IMR-90 (cell line): ENCODE measurements around the gene MAGI2.

Source experiments
- BHLHE40 ChIP-seq: fragments of 150-350 bp; IDR thresholded peaks from 2 replicates; pipeline ENCODE4 v1.6.1; 2016; ENCODE audit warnings: mild to moderate bottlenecking, low read depth, low read length
- CHD1 ChIP-seq: IDR thresholded peaks from 2 replicates; pipeline ENCODE4 v1.6.1; 2012; ENCODE audit warnings: low read depth, low read length, improper control_type of control experiment
- CTCF ChIP-seq: conservative IDR thresholded peaks from 2 replicates; pipeline ENCODE4 v1.5.1; 2012; ENCODE audit warnings: mild to moderate bottlenecking, low read depth, low read length, improper control_type of control experiment
- FOS ChIP-seq: fragments of 150-350 bp; IDR thresholded peaks from 2 replicates; pipeline ENCODE4 v1.6.1; 2016; ENCODE audit warnings: low read depth, low read length
- MAFK ChIP-seq: IDR thresholded peaks from 2 replicates; pipeline ENCODE4 v1.6.1; 2012; ENCODE audit warnings: low read depth, low read length, improper control_type of control experiment
- MAZ ChIP-seq: IDR thresholded peaks from 2 replicates; pipeline ENCODE4 v1.6.1; 2012; ENCODE audit warnings: low read depth, mild to moderate bottlenecking, low read length, improper control_type of control experiment, moderate library complexity, borderline replicate concordance
- MXI1 ChIP-seq: IDR thresholded peaks from 2 replicates; pipeline ENCODE4 v1.6.1; 2012; ENCODE audit warnings: low read depth, mild to moderate bottlenecking, low read length, moderate library complexity, borderline replicate concordance
- NFE2L2 ChIP-seq: fragments of 150-350 bp; IDR thresholded peaks from 2 replicates; pipeline ENCODE4 v1.6.1; 2016; ENCODE audit warnings: low read depth, mild to moderate bottlenecking, low read length
- POLR2A ChIP-seq: IDR thresholded peaks from 2 replicates; pipeline ENCODE4 v1.6.1; 2012; ENCODE audit warnings: mild to moderate bottlenecking, low read depth, low read length
- RAD21 ChIP-seq: IDR thresholded peaks from 2 replicates; pipeline ENCODE4 v1.6.1; 2012; ENCODE audit warnings: low read length, improper control_type of control experiment
- USF2 ChIP-seq: fragments of 150-350 bp; IDR thresholded peaks from 2 replicates; pipeline ENCODE4 v1.6.1; 2017; ENCODE audit warnings: mild to moderate bottlenecking, antibody characterized with exemption, low read length, low read depth

- TF ChIP-seq CTCF (peak; percentile 86), CHD1 (no peak), USF2 (no peak), POLR2A (no peak), FOS (no peak), RAD21 (peak; percentile 83), MAZ (no peak), MAFK (no peak), BHLHE40 (no peak), NFE2L2 (no peak), MXI1 (no peak)
Measured at GRCh38 chr7:78020136-78020873, 1433.2 kb downstream of the MAGI2 start.
